Frontal cortex (tissue), 4 donors: ENCODE results near the gene ZBED2. TPM values are rescaled to one million over a fixed set of nuclear protein-coding genes. Genes with fewer than 3 reads are reported as not detected.

Experiments
- DNase-seq, 2 donors: peaks; one replicate each; pipeline ENCODE4 v3.0.0; 2012; ENCODE audit warnings: low spot score in 2 of 2
- FAIRE-seq: peaks from 2 replicates; lab custom pipeline; 2012; peaks lifted over from hg19 to GRCh38; lab: Jason Lieb, UNC
- total RNA-seq: library from RNA; depleted of rRNA; stranded (reverse); fragments of >200 nt; gene quantifications from one replicate; pipeline ENCODE4 v1.2.3, GENCODE V29; 2014
- donor health status: control.
- donor health status: control.
- donor health status: control.

Gene ZBED2
- total RNA-seq, 1 donor from 2014 or later = not detected

GRCh38 chr3:111605493-111605892, 10.3 kb upstream of the ZBED2 start:
- FAIRE-seq = no peak
- DNase-seq = no peak

GRCh38 chr3:111605018-111605417, 9.9 kb upstream of the ZBED2 start:
- DNase-seq (no peak), FAIRE-seq (no peak)

- FAIRE-seq (no peak), DNase-seq (no peak)
Observed at GRCh38 chr3:111604119-111604518, 9.0 kb upstream of the ZBED2 start.

- DNase-seq (no peak), FAIRE-seq (no peak)
Observed at GRCh38 chr3:111603679-111604078, 8.5 kb upstream of the ZBED2 start.

- FAIRE-seq = no peak
- no peak for DNase-seq
Observed at GRCh38 chr3:111601810-111602209, 6.7 kb upstream of the ZBED2 start.

GRCh38 chr3:111598552-111598951, 3.4 kb upstream of the ZBED2 start:
- DNase-seq (no peak), FAIRE-seq (no peak)

GRCh38 chr3:111598139-111598538, 3.0 kb upstream of the ZBED2 start:
- FAIRE-seq (no peak), DNase-seq (no peak)

- DNase-seq (no peak), FAIRE-seq (no peak)
Observed at GRCh38 chr3:111596328-111596727, 1.2 kb upstream of the ZBED2 start.

GRCh38 chr3:111594781-111595180, 365 bp downstream of the ZBED2 start:
- DNase-seq (no peak), FAIRE-seq (no peak)

GRCh38 chr3:111594205-111594604, 941 bp downstream of the ZBED2 start:
- DNase-seq = no peak

GRCh38 chr3:111593666-111594065, 1.5 kb downstream of the ZBED2 start:
- DNase-seq (no peak), FAIRE-seq (no peak)

More at GRCh38 chr3:111594205-111594604, 941 bp downstream of the ZBED2 start:
- no peak for FAIRE-seq

- DNase-seq (no peak), FAIRE-seq (no peak)
Observed at GRCh38 chr3:111592936-111593335, 2.2 kb downstream of the ZBED2 start.

GRCh38 chr3:111592143-111592542, 3.0 kb downstream of the ZBED2 start:
- FAIRE-seq (no peak), DNase-seq (no peak)

GRCh38 chr3:111591555-111591954, 3.6 kb downstream of the ZBED2 start:
- FAIRE-seq (no peak), DNase-seq (no peak)

- no peak for FAIRE-seq
- DNase-seq = no peak
Observed at GRCh38 chr3:111590143-111590491, 5.0 kb downstream of the ZBED2 start.

- DNase-seq (no peak), FAIRE-seq (no peak)
Observed at GRCh38 chr3:111589303-111590142, 5.6 kb downstream of the ZBED2 start.

GRCh38 chr3:111588527-111588926, 6.6 kb downstream of the ZBED2 start:
- no peak for FAIRE-seq
- no peak for DNase-seq

GRCh38 chr3:111585217-111585616, 9.9 kb downstream of the ZBED2 start:
- DNase-seq = no peak
- FAIRE-seq = no peak

- no peak for FAIRE-seq
- DNase-seq = no peak
Observed at GRCh38 chr3:111584744-111585143, 10.4 kb downstream of the ZBED2 start.

- FAIRE-seq = no peak
- no peak for DNase-seq
Observed at GRCh38 chr3:111582120-111582474, 13.0 kb downstream of the ZBED2 start.

GRCh38 chr3:111581403-111582119, 13.6 kb downstream of the ZBED2 start:
- DNase-seq = no peak
- FAIRE-seq = no peak
